Measurements from ENCODE around the gene WDR73.

GRCh38 chr15:84609818-84610525, 44.1 kb downstream of the WDR73 start:
- TF ChIP-seq CTCF (optimal IDR thresholded peaks at IDR 0.05 in 1 of 3, IDR thresholded peaks at IDR 0.05 in 1 of 3, conservative IDR thresholded peaks at IDR 0.05 in 1 of 3; ENCODE audit: extremely low read depth in 1 of 3, insufficient read depth in 2 of 3, low read length in 3 of 3) (no peak), EZH2 (IDR thresholded peaks at IDR 0.05; ENCODE audit: low read length) (no peak)
